AG09319 (cell line): ENCODE results near the gene CRY2.

Experiments used
- DNase-seq: peaks from one replicate; pipeline ENCODE4 v3.0.0-alpha.2; 2010; ENCODE audit warnings: low read depth; ENCODE audit errors: extremely low read depth
- CTCF ChIP-seq: IDR thresholded peaks from 2 replicates; pipeline ENCODE4 v1.5.1; 2011; ENCODE audit warnings: low read depth, mild to moderate bottlenecking, inconsistent platforms, low read length, moderate library complexity

Gene CRY2

GRCh38 chr11:45913942-45914635 lies 66.8 kb downstream of the CRY2 start:
- no peak for DNase-seq
- no peak for TF ChIP-seq CTCF

DNA sequence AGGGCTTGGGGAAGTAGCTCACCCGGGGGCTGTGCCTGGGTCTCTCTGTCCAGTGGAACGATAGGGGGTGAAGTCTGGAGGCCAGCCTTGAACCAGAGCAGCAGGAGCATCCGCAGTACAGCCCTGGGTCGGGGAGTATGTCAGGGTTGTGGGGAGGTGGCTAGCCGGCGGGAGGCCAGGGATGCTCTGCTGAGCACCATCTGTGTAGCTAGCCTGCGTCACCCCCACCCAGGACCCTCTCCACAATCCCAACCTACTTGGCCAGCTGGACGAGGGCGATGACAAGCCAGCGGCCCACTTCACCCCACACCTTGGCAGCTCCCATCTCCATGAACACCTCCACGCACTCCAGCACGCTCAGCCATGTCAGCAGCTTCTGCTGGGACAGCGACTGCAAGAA lies 68.2 kb downstream of the CRY2 start:
- no peak for TF ChIP-seq CTCF
- DNase-seq: no peak

GRCh38 chr11:45917286-45917622 lies 70.0 kb downstream of the CRY2 start:
- TF ChIP-seq CTCF: no peak
- DNase-seq: no peak

DNA sequence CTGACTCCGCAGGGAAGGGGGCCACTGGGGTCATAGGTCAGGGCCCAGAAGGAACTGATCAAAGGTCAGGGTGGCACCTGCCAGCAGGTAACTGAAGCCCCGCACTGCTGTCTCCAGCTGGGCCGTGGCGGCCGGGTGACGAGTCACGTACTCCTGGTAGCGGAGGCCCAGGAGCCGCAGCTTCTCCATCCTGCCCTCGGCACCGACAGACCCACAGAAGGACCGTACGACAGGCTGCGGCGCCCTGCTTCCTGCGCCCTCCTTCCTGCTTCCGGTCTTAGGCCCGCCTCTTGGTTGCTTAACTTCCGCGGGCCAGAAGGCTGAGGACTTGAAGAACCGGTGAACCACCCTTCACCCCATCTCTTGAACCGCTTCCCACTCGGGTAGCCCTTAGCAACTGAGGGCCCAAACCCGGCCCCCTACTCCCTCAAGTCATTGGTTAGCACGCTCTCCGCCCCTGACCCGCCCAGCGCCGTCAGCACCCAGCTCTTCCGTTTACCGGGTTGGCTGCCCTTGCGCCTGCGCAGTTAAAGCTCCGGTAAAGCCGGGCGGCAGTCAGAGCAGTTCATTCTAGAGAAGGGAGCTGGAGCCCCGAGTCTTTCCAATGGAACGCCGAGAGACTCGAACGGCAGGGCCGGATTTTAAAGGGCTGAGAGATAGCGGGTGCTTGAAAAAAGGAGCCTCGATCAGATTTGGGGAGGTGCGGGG lies 70.5 kb downstream of the CRY2 start, which contains the start of gene PEX16:
Gene PEX16, minus strand, starts transcription at position 255 of the 708 bp plus-strand sequence. Its CDS starts 66 bp downstream, at position 189.
- TF ChIP-seq CTCF: no peak
- DNase-seq: peak; percentile 100

- peak; percentile 28 for DNase-seq
- no peak for TF ChIP-seq CTCF
These were observed 71.2 kb downstream of the CRY2 start for GRCh38 chr11:45918331-45918941.

GRCh38 chr11:45918962-45919675 lies 71.8 kb downstream of the CRY2 start:
- no peak for TF ChIP-seq CTCF
- no peak for DNase-seq
